HG03159 (cell line): ENCODE results near the gene USP28.
"Not testable (repeated sequence)": the region's sequence is repeated elsewhere in the genome, so short reads cannot be mapped to it uniquely, and the experiment has no call there.

ENCODE experiments used
- ATAC-seq: cut with Tn5 transposase; IDR thresholded peaks from one replicate; pipeline ENCODE4 v1.9.1; 2021; ENCODE audit warnings: mild to moderate bottlenecking, moderate library complexity; ENCODE audit not compliant: unreplicated experiment

USP28 gene

GRCh38 chr11:113840932-113841664 lies 34.3 kb downstream of the USP28 start:
- no peak for ATAC-seq

GRCh38 chr11:113839842-113840241 lies 35.5 kb downstream of the USP28 start:
- peak; percentile 91 for ATAC-seq

- no peak for ATAC-seq
These were observed 37.4 kb downstream of the USP28 start for GRCh38 chr11:113838005-113838404.

GRCh38 chr11:113835306-113835705 lies 40.1 kb downstream of the USP28 start:
- ATAC-seq = no peak

- no peak for ATAC-seq
These were observed 42.2 kb downstream of the USP28 start for GRCh38 chr11:113833151-113833550.

GRCh38 chr11:113831314-113831713 lies 44.1 kb downstream of the USP28 start:
- ATAC-seq = peak; percentile 97

GRCh38 chr11:113829751-113830150 lies 45.6 kb downstream of the USP28 start:
- no peak for ATAC-seq

GRCh38 chr11:113828191-113828590 lies 47.2 kb downstream of the USP28 start:
- ATAC-seq = no peak

GRCh38 chr11:113827477-113827876 lies 47.9 kb downstream of the USP28 start:
- ATAC-seq = no peak

GRCh38 chr11:113818426-113818825 lies 56.9 kb downstream of the USP28 start:
- ATAC-seq = no peak

GRCh38 chr11:113817626-113818025 lies 57.7 kb downstream of the USP28 start:
- ATAC-seq = no peak

- ATAC-seq = no peak
These were observed 58.2 kb downstream of the USP28 start for GRCh38 chr11:113817162-113817561.

GRCh38 chr11:113814181-113814580 lies 61.2 kb downstream of the USP28 start:
- no peak for ATAC-seq

- ATAC-seq = no peak
These were observed 66.4 kb downstream of the USP28 start for GRCh38 chr11:113808931-113809330.

GRCh38 chr11:113806406-113806805 lies 69.0 kb downstream of the USP28 start:
- ATAC-seq = no peak

- ATAC-seq = no peak
These were observed 69.7 kb downstream of the USP28 start for GRCh38 chr11:113805640-113806039.

- no peak for ATAC-seq
These were observed 72.8 kb downstream of the USP28 start for GRCh38 chr11:113802621-113803020.

- ATAC-seq = no peak
These were observed 78.6 kb downstream of the USP28 start for GRCh38 chr11:113796663-113797259.

- no peak for ATAC-seq
These were observed 85.6 kb downstream of the USP28 start for GRCh38 chr11:113789675-113790320.

- not testable (repeated sequence) for ATAC-seq
These were observed 86.4 kb downstream of the USP28 start for GRCh38 chr11:113789016-113789415.

- ATAC-seq = no peak
These were observed 93.2 kb downstream of the USP28 start for GRCh38 chr11:113782134-113782533.

- no peak for ATAC-seq
These were observed 93.7 kb downstream of the USP28 start for GRCh38 chr11:113781682-113782081.
